MM.1S (cell line): ENCODE results near the gene GJB6.

Experiments used
- DNase-seq: peaks from one replicate; pipeline ENCODE4 v3.0.0-alpha.2; 2015
- H2AFZ ChIP-seq: fragments of 300-600 bp; sonication (generic); 2 replicates; pipeline ENCODE4 v1.6.0; 2016; ENCODE audit warnings: antibody characterized with exemption, low read length
- H3F3A ChIP-seq: fragments of 300-600 bp; sonication (generic); 2 replicates; pipeline ENCODE4 v1.6.1; 2016; ENCODE audit warnings: mild to moderate bottlenecking, antibody characterized with exemption, low read length, moderate library complexity, mixed read lengths; ENCODE audit not compliant: insufficient read depth
- H3K27ac ChIP-seq: fragments of 300-600 bp; sonication (generic); 2 replicates; pipeline ENCODE4 v1.5.1; 2016; ENCODE audit warnings: mild to moderate bottlenecking, low read length
- H3K27me3 ChIP-seq: fragments of 300-600 bp; sonication (generic); replicated peaks from 2 replicates; pipeline ENCODE4 v1.6.0; 2016; ENCODE audit warnings: low read length; ENCODE audit not compliant: insufficient read depth
- H3K36me3 ChIP-seq: fragments of 300-600 bp; sonication (generic); replicated peaks from 2 replicates; pipeline ENCODE4 v1.6.1; 2016; ENCODE audit warnings: mild to moderate bottlenecking, low read length, mixed read lengths; ENCODE audit not compliant: insufficient read depth
- H3K4me1 ChIP-seq: fragments of 300-600 bp; sonication (generic); 2 replicates; pipeline ENCODE4 v1.6.1; 2016; ENCODE audit warnings: low read length, mixed read lengths
- H3K4me2 ChIP-seq: fragments of 300-600 bp; sonication (generic); 2 replicates; pipeline ENCODE4 v1.6.0; 2016; ENCODE audit warnings: low read depth, low read length
- H3K4me3 ChIP-seq: fragments of 300-600 bp; sonication (generic); 2 replicates; pipeline ENCODE4 v1.5.1; 2016; ENCODE audit warnings: low read length, mixed read lengths
- H3K79me2 ChIP-seq: fragments of 300-600 bp; sonication (generic); 2 replicates; pipeline ENCODE4 v1.6.1; 2016; ENCODE audit warnings: mixed run types, low read length, mixed read lengths
- H3K9ac ChIP-seq: fragments of 300-600 bp; sonication (generic); 2 replicates; pipeline ENCODE4 v1.6.1; 2016; ENCODE audit warnings: low read length, mixed read lengths
- H3K9me2 ChIP-seq: fragments of 300-600 bp; sonication (generic); replicated peaks from 2 replicates; pipeline ENCODE4 v1.6.1; 2016; ENCODE audit warnings: mild to moderate bottlenecking, low read length, mixed read lengths; ENCODE audit not compliant: insufficient read depth
- H3K9me3 ChIP-seq: fragments of 300-600 bp; sonication (generic); replicated peaks from 2 replicates; pipeline ENCODE4 v1.6.1; 2016; ENCODE audit warnings: mild to moderate bottlenecking, low read length, mixed read lengths; ENCODE audit not compliant: insufficient read depth
- H4K20me1 ChIP-seq: fragments of 300-600 bp; sonication (generic); 2 replicates; pipeline ENCODE4 v1.6.1; 2016; ENCODE audit warnings: mild to moderate bottlenecking, low read length, moderate library complexity, mixed read lengths; ENCODE audit not compliant: insufficient read depth
- CTCF ChIP-seq: fragments of 300-600 bp; sonication (generic); IDR thresholded peaks from 2 replicates; pipeline ENCODE4 v1.5.1; 2016; ENCODE audit warnings: antibody characterized with exemption, low read length, mixed read lengths
- EZH2 ChIP-seq: fragments of 300-600 bp; sonication (generic); optimal IDR thresholded peaks from 2 replicates; pipeline ENCODE3; 2017; ENCODE audit warnings: low read depth, mild to moderate bottlenecking, antibody characterized with exemption, low read length, mixed read lengths
- EZH2phosphoT487 ChIP-seq: fragments of 300-600 bp; sonication (generic); IDR thresholded peaks from 2 replicates; pipeline ENCODE4 v1.6.1; 2018; ENCODE audit warnings: antibody characterized with exemption, low read length

The GJB6 gene

GRCh38 chr13:20272104-20272503 is 40.0 kb upstream of the GJB6 start:
- TF ChIP-seq EZH2 (no peak), CTCF (no peak), EZH2phosphoT487 (no peak)
- H3K9ac ChIP-seq, result no peak overlapping the region
- no peaks in the 10 kb centered on the region for H3K79me2 ChIP-seq
- H3K4me3 ChIP-seq, result no peak overlapping the region
- H3K9me2 ChIP-seq, result no peaks in the 10 kb centered on the region
- no peaks in the 10 kb centered on the region for H3K9me3 ChIP-seq
- no peak overlapping the region for H3K4me2 ChIP-seq
- DNase-seq, result no peak
- H3K27ac ChIP-seq, result no peak overlapping the region
- no peaks in the 10 kb centered on the region for H3K27me3 ChIP-seq
- H3F3A ChIP-seq, result no peaks in the 10 kb centered on the region
- no peaks in the 10 kb centered on the region for H3K36me3 ChIP-seq
- H4K20me1 ChIP-seq, result no peaks in the 10 kb centered on the region
- no peaks in the 10 kb centered on the region for H3K4me1 ChIP-seq
- no peak overlapping the region for H2AFZ ChIP-seq

GRCh38 chr13:20271441-20271840 is 39.3 kb upstream of the GJB6 start:
- no peak overlapping the region for H3K27ac ChIP-seq
- H3K9me3 ChIP-seq, result no peaks in the 10 kb centered on the region
- H3K4me1 ChIP-seq, result no peaks in the 10 kb centered on the region
- no peak for DNase-seq
- H4K20me1 ChIP-seq, result no peaks in the 10 kb centered on the region
- no peaks in the 10 kb centered on the region for H3K27me3 ChIP-seq
- no peak overlapping the region for H3K9ac ChIP-seq
- H3K9me2 ChIP-seq, result no peaks in the 10 kb centered on the region
- no peaks in the 10 kb centered on the region for H3K79me2 ChIP-seq
- TF ChIP-seq EZH2, result no peak
- no peak for TF ChIP-seq EZH2phosphoT487
- no peak for TF ChIP-seq CTCF
- H3K4me2 ChIP-seq, result no peak overlapping the region
- no peaks in the 10 kb centered on the region for H3K36me3 ChIP-seq
- no peak overlapping the region for H3K4me3 ChIP-seq
- H3F3A ChIP-seq, result no peaks in the 10 kb centered on the region
- no peak overlapping the region for H2AFZ ChIP-seq

- Histone ChIP-seq H3K79me2 (no peaks in the 10 kb centered on the region), H3K9ac (no peak overlapping the region), H3K4me2 (no peak overlapping the region), H3K9me3 (no peaks in the 10 kb centered on the region), H3K36me3 (no peaks in the 10 kb centered on the region), H3K4me3 (no peak overlapping the region), H2AFZ (no peak overlapping the region), H4K20me1 (no peaks in the 10 kb centered on the region), H3K4me1 (no peaks in the 10 kb centered on the region), H3K9me2 (no peaks in the 10 kb centered on the region), H3K27ac (no peak overlapping the region), H3K27me3 (no peaks in the 10 kb centered on the region), H3F3A (no peaks in the 10 kb centered on the region)
- no peak for TF ChIP-seq CTCF
- TF ChIP-seq EZH2phosphoT487, result no peak
- no peak for TF ChIP-seq EZH2
- DNase-seq, result no peak
These were observed 38.2 kb upstream of the GJB6 start for GRCh38 chr13:20270163-20270865.
